ENCODE results near the gene GSPT1.

Gene GSPT1

DNA sequence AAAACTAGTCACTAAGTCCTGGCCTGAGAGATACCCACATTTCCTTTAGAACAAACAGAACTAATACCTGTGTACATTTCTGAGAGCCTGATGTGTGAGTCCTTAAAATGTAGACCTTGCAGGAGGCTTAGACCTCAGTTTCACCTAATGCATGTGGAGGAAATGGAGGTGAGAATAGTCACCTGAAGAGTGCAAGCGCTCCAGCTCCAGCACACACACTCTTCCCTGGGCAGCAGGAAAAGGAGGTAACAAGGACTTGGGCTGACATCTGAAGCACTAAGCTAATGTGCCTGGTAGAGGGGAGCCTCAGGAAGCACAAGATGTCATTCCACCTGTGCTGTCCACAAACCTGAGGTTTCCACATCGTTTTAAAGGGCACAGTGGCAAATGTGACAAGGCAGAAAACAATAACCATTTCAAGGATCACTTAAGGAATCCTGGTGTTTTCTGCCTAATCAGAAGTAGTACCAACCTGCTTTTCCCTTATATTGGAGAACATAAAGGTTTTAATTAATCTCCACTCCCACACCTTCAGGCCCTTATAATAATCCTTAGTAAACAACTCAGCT, 47.3 kb downstream of the GSPT1 start:
- no peaks in the 10 kb centered on the region for H3K27me3 ChIP-seq (ENCODE audit: insufficient read depth, low read length, poor library complexity, severe bottlenecking)
- H3K4me3 ChIP-seq (ENCODE audit: low read length, poor library complexity, severe bottlenecking) = no peak overlapping the region
- no peak overlapping the region for H3K4me2 ChIP-seq (ENCODE audit: low read depth, low read length, poor library complexity, severe bottlenecking)
- H3K79me2 ChIP-seq (ENCODE audit: insufficient read depth, low read length) = no peaks in the 10 kb centered on the region
- no peaks in the 10 kb centered on the region for H3K9me2 ChIP-seq (replicated peaks; ENCODE audit: low read depth, low read length)
- peaks cover 24% of the 10 kb centered on the region; the same call in 1 of the 2 replicates for H3K36me3 ChIP-seq (ENCODE audit: insufficient read depth, low read length)
- H3F3A ChIP-seq (ENCODE audit: low read depth) = no peaks in the 10 kb centered on the region
- H3K9ac ChIP-seq (ENCODE audit: low read depth, low read length, poor library complexity, severe bottlenecking) = no peak overlapping the region
- H2AFZ ChIP-seq (ENCODE audit: low read length) = no peak overlapping the region
- TF ChIP-seq, protein P1, sequence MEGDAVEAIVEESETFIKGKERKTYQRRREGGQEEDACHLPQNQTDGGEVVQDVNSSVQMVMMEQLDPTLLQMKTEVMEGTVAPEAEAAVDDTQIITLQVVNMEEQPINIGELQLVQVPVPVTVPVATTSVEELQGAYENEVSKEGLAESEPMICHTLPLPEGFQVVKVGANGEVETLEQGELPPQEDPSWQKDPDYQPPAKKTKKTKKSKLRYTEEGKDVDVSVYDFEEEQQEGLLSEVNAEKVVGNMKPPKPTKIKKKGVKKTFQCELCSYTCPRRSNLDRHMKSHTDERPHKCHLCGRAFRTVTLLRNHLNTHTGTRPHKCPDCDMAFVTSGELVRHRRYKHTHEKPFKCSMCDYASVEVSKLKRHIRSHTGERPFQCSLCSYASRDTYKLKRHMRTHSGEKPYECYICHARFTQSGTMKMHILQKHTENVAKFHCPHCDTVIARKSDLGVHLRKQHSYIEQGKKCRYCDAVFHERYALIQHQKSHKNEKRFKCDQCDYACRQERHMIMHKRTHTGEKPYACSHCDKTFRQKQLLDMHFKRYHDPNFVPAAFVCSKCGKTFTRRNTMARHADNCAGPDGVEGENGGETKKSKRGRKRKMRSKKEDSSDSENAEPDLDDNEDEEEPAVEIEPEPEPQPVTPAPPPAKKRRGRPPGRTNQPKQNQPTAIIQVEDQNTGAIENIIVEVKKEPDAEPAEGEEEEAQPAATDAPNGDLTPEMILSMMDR (conservative IDR thresholded peaks at IDR 0.05; ENCODE audit: low read length) = no peak
- no peak for TF ChIP-seq EZH2phosphoT487 (IDR thresholded peaks at IDR 0.05; ENCODE audit: borderline replicate concordance)
- H3K9me3 ChIP-seq (ENCODE audit: insufficient read depth, low read depth, low read length) = no peaks in the 10 kb centered on the region
- H4K20me1 ChIP-seq (ENCODE audit: insufficient read depth, low read length, poor library complexity, severe bottlenecking) = no peaks in the 10 kb centered on the region
- no peaks in the 10 kb centered on the region for H3K4me1 ChIP-seq (ENCODE audit: insufficient read depth, low read length, poor library complexity, severe bottlenecking)

DNA sequence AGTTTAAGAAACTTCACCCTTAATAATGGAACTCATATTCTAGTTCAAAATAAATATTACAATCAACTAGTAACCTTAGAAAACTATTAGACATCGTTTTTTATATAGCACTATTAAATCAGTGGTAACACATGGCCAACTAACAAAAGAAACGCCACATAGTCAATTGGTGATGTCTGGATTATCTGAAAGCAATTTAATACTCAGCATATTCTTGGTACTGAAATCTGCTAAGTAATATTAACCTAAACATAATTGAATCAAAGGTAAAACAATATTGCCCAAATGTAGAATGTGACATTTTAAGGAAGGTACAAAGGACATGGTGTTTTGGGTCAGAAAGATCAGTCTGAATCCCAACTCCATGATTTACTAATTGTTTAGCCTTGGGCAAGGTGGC, 53.3 kb downstream of the GSPT1 start:
- no peak overlapping the region for H3K4me2 ChIP-seq (ENCODE audit: low read depth, low read length, poor library complexity, severe bottlenecking)
- no peaks in the 10 kb centered on the region for H3K79me2 ChIP-seq (ENCODE audit: insufficient read depth, low read length)
- TF ChIP-seq, protein P1 (conservative IDR thresholded peaks at IDR 0.05; ENCODE audit: low read length) = no peak
- no peak for TF ChIP-seq EZH2phosphoT487 (IDR thresholded peaks at IDR 0.05; ENCODE audit: borderline replicate concordance)

DNA sequence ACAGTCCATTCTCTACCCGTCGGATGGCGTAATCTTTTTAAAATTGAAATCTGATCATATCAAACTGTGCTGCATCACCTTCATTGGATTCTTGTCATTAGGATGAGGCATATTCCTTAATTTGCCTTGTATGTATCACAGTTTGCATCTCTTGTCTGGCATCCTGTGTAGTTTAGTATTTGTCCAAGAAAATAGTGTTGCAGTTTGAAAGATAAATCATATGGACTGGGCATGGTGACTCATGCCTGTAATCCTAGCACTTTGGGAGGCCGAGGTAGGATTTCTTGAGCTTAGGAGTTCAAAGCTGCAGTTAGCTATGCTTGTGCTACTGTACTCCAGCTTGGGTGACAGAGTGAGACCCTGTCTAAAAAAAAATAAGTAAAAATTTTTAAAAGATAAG, 58.6 kb downstream of the GSPT1 start:
- Histone ChIP-seq H3F3A (ENCODE audit: low read depth) (no peaks in the 10 kb centered on the region), H3K79me2 (ENCODE audit: insufficient read depth, low read length) (peaks cover 18% of the 10 kb centered on the region; the same call in 1 of the 2 replicates), H3K36me3 (ENCODE audit: insufficient read depth, low read length) (no peaks in the 10 kb centered on the region), H3K4me2 (ENCODE audit: low read depth, low read length, poor library complexity, severe bottlenecking) (no peak overlapping the region), H3K4me1 (ENCODE audit: insufficient read depth, low read length, poor library complexity, severe bottlenecking) (no peaks in the 10 kb centered on the region), H3K9ac (ENCODE audit: low read depth, low read length, poor library complexity, severe bottlenecking) (no peak overlapping the region), H2AFZ (ENCODE audit: low read length) (no peak overlapping the region), H3K4me3 (ENCODE audit: low read length, poor library complexity, severe bottlenecking) (no peak overlapping the region), H4K20me1 (ENCODE audit: insufficient read depth, low read length, poor library complexity, severe bottlenecking) (no peaks in the 10 kb centered on the region), H3K9me2 (replicated peaks; ENCODE audit: low read depth, low read length) (no peaks in the 10 kb centered on the region), H3K27me3 (ENCODE audit: insufficient read depth, low read length, poor library complexity, severe bottlenecking) (no peaks in the 10 kb centered on the region), H3K9me3 (ENCODE audit: insufficient read depth, low read depth, low read length) (no peaks in the 10 kb centered on the region)
- TF ChIP-seq, protein P1 (conservative IDR thresholded peaks at IDR 0.05; ENCODE audit: low read length) = no peak
- no peak for TF ChIP-seq EZH2phosphoT487 (IDR thresholded peaks at IDR 0.05; ENCODE audit: borderline replicate concordance)

More for the DNA sequence above, 53.3 kb downstream of the GSPT1 start:
- H2AFZ ChIP-seq (ENCODE audit: low read length) = no peak overlapping the region
- no peaks in the 10 kb centered on the region for H3K9me3 ChIP-seq (ENCODE audit: insufficient read depth, low read depth, low read length)
- H3K27me3 ChIP-seq (ENCODE audit: insufficient read depth, low read length, poor library complexity, severe bottlenecking) = no peaks in the 10 kb centered on the region
- H3K9ac ChIP-seq (ENCODE audit: low read depth, low read length, poor library complexity, severe bottlenecking) = no peak overlapping the region
- no peak overlapping the region for H3K4me3 ChIP-seq (ENCODE audit: low read length, poor library complexity, severe bottlenecking)
- no peaks in the 10 kb centered on the region for H3F3A ChIP-seq (ENCODE audit: low read depth)
- H4K20me1 ChIP-seq (ENCODE audit: insufficient read depth, low read length, poor library complexity, severe bottlenecking) = no peaks in the 10 kb centered on the region
- H3K4me1 ChIP-seq (ENCODE audit: insufficient read depth, low read length, poor library complexity, severe bottlenecking) = no peaks in the 10 kb centered on the region
- H3K9me2 ChIP-seq (replicated peaks; ENCODE audit: low read depth, low read length) = no peaks in the 10 kb centered on the region
- H3K36me3 ChIP-seq (ENCODE audit: insufficient read depth, low read length) = no peaks in the 10 kb centered on the region
